H1 (cell line): ENCODE data around the gene REC8. TPM values are rescaled to one million over a fixed set of nuclear protein-coding genes. Genes with fewer than 3 reads are reported as not detected.

Source experiments
- CTCF ChIA-PET: fragments of 300-600 bp; sonication (Branson Sonifier 250); formaldehyde crosslinking; loops from one replicate; lab custom pipeline; 2021; ENCODE audit not compliant: partially characterized antibody; lab: Charles Lee
- POLR2A ChIA-PET: fragments of 300-600 bp; sonication (Branson Sonifier 250); formaldehyde crosslinking; loops from one replicate; lab custom pipeline; 2021; ENCODE audit warnings: inconsistent platforms; ENCODE audit not compliant: partially characterized antibody; lab: Charles Lee
- DNase-seq, 2 experiments: peaks; one replicate each; pipeline versions ENCODE4 v3.0.0 to v3.0.0-alpha.2; 2010 to 2022; ENCODE audit warnings: low spot score in 2 of 2, low read depth in 1 of 2, mixed read lengths in 1 of 2
- FAIRE-seq: peaks from 2 replicates; lab custom pipeline; 2011; peaks lifted over from hg19 to GRCh38; lab: Jason Lieb, UNC
- H2AFZ ChIP-seq: 2 replicates; pipeline ENCODE4 v1.8.1; 2012; ENCODE audit warnings: low read length, inconsistent platforms
- H2AK5ac ChIP-seq: 2 replicates; pipeline ENCODE4 v1.6.1; 2013; ENCODE audit warnings: low read depth, low read length
- H2BK120ac ChIP-seq: replicated peaks from 2 replicates; pipeline ENCODE3; 2013; ENCODE audit warnings: low read depth, low read length, inconsistent platforms
- H2BK12ac ChIP-seq: 2 replicates; pipeline ENCODE4 v1.6.1; 2013; ENCODE audit warnings: low read depth, low read length
- H2BK15ac ChIP-seq: 2 replicates; pipeline ENCODE4 v1.6.1; 2013; ENCODE audit warnings: low read length
- H2BK20ac ChIP-seq: 2 replicates; pipeline ENCODE4 v1.6.1; 2013; ENCODE audit warnings: low read length
- H2BK5ac ChIP-seq: 2 replicates; pipeline ENCODE4 v1.6.1; 2013; ENCODE audit warnings: low read depth, low read length
- H3K14ac ChIP-seq: 2 replicates; pipeline ENCODE4 v1.6.1; 2013; ENCODE audit warnings: inconsistent platforms; ENCODE audit not compliant: insufficient read length
- H3K18ac ChIP-seq: 2 replicates; pipeline ENCODE4 v1.6.1; 2013; ENCODE audit warnings: low read length; ENCODE audit errors: extremely low read depth
- H3K23ac ChIP-seq: 2 replicates; pipeline ENCODE4 v1.6.1; 2013; ENCODE audit warnings: inconsistent platforms; ENCODE audit not compliant: insufficient read length
- H3K23me2 ChIP-seq: 2 replicates; pipeline ENCODE4 v1.6.1; 2013; ENCODE audit warnings: low read depth, low read length
- H3K27ac ChIP-seq: 2 replicates; pipeline ENCODE4 v1.6.1; 2011; ENCODE audit warnings: low read depth, low read length, inconsistent platforms
- H3K27me3 ChIP-seq, 4 experiments: replicated peaks in 1 of 4; 1 replicate in 1 of 4; 2 replicates in 3 of 4; pipeline versions ENCODE4 v1.6.1 to v1.8.1; 2011 to 2013; ENCODE audit warnings: low read length in 3 of 4, mild to moderate bottlenecking in 3 of 4, inconsistent platforms in 2 of 4, mixed read lengths in 2 of 4, moderate library complexity in 1 of 4; ENCODE audit not compliant: control insufficient read depth in 3 of 4, insufficient read depth in 3 of 4; ENCODE audit errors: extremely low read depth in 1 of 4
- H3K36me3 ChIP-seq, 4 experiments: 2 replicates each; pipeline versions ENCODE4 v1.6.1 to v1.8.1; 2011 to 2013; ENCODE audit warnings: mild to moderate bottlenecking in 4 of 4, low read length in 3 of 4, moderate library complexity in 2 of 4, control low read depth in 1 of 4, inconsistent platforms in 1 of 4; ENCODE audit not compliant: insufficient read depth in 4 of 4, control insufficient read depth in 2 of 4
- H3K4ac ChIP-seq: replicated peaks from 2 replicates; pipeline ENCODE3; 2013; ENCODE audit warnings: low read length, low read depth, mixed read lengths, inconsistent platforms; ENCODE audit not compliant: insufficient read length
- H3K4me1 ChIP-seq, 4 experiments: replicated peaks in 1 of 4; 1 replicate in 1 of 4; 2 replicates in 3 of 4; pipeline versions ENCODE4 v1.6.1 to v1.8.1; 2011 to 2013; ENCODE audit warnings: low read length in 3 of 4, inconsistent platforms in 2 of 4, mixed read lengths in 1 of 4; ENCODE audit not compliant: insufficient read depth in 4 of 4, control insufficient read depth in 3 of 4
- H3K4me2 ChIP-seq, 2 experiments: 2 replicates each; pipeline versions ENCODE4 v1.6.1 to v1.8.1; 2011 to 2013; ENCODE audit warnings: low read depth in 2 of 2, low read length in 2 of 2, control low read depth in 1 of 2, inconsistent platforms in 1 of 2, mild to moderate bottlenecking in 1 of 2; ENCODE audit not compliant: insufficient read depth in 1 of 2
- H3K4me3 ChIP-seq, 4 experiments: fragments of 200-600, 300-600 bp in 1 of 4; sonication (generic), shearing (Covaris generic), sonication (Bioruptor Twin) in 1 of 4; 2 replicates each; pipeline versions ENCODE4 v1.5.1 to v1.8.1; 2011 to 2016; ENCODE audit warnings: low read length in 4 of 4, low read depth in 3 of 4, control low read depth in 2 of 4, inconsistent platforms in 2 of 4, mild to moderate bottlenecking in 2 of 4, mixed read lengths in 1 of 4, moderate library complexity in 1 of 4; ENCODE audit not compliant: insufficient read depth in 2 of 4; ENCODE audit errors: extremely low read depth in 1 of 4
- H3K56ac ChIP-seq: replicated peaks from 2 replicates; pipeline ENCODE3; 2013; ENCODE audit warnings: low read depth, mild to moderate bottlenecking, mixed read lengths, low read length, inconsistent platforms; ENCODE audit not compliant: insufficient read length
- H3K79me1 ChIP-seq: 2 replicates; pipeline ENCODE4 v1.6.1; 2013; ENCODE audit warnings: low read depth, low read length, control low read depth
- H3K79me2 ChIP-seq, 2 experiments: 2 replicates each; pipeline versions ENCODE4 v1.6.1 to v1.8.1; 2012 to 2013; ENCODE audit warnings: low read length in 2 of 2, mild to moderate bottlenecking in 2 of 2, inconsistent platforms in 1 of 2; ENCODE audit not compliant: insufficient read depth in 2 of 2, control insufficient read depth in 1 of 2
- H3K9ac ChIP-seq, 4 experiments: replicated peaks in 1 of 4; 1 replicate in 1 of 4; 2 replicates in 3 of 4; pipeline versions ENCODE4 v1.6.1 to v1.8.1; 2011 to 2013; ENCODE audit warnings: low read depth in 3 of 4, low read length in 3 of 4, control low read depth in 2 of 4, mild to moderate bottlenecking in 2 of 4, moderate library complexity in 2 of 4, inconsistent platforms in 1 of 4; ENCODE audit errors: extremely low read depth in 1 of 4
- H3K9me3 ChIP-seq, 2 experiments: 2 replicates each; pipeline versions ENCODE4 v1.6.1 to v1.8.1; 2012 to 2013; ENCODE audit warnings: mild to moderate bottlenecking in 2 of 2, moderate library complexity in 2 of 2, control low read depth in 1 of 2, inconsistent platforms in 1 of 2, low read depth in 1 of 2, low read length in 1 of 2, mixed read lengths in 1 of 2; ENCODE audit not compliant: insufficient read depth in 2 of 2
- H4K20me1 ChIP-seq, 2 experiments: replicated peaks in 1 of 2; 2 replicates each; pipeline versions ENCODE3 to v1.8.1; 2011 to 2013; ENCODE audit warnings: inconsistent platforms in 2 of 2, low read length in 2 of 2, mild to moderate bottlenecking in 1 of 2; ENCODE audit not compliant: insufficient read depth in 2 of 2, control insufficient read depth in 1 of 2
- H4K5ac ChIP-seq: 2 replicates; pipeline ENCODE4 v1.6.1; 2013; ENCODE audit warnings: low read length, low read depth, mixed read lengths, inconsistent platforms; ENCODE audit not compliant: insufficient read length
- H4K8ac ChIP-seq: 2 replicates; pipeline ENCODE4 v1.8.0; 2013; ENCODE audit warnings: mild to moderate bottlenecking, moderate library complexity, low read length, inconsistent platforms; ENCODE audit not compliant: insufficient read depth; ENCODE audit errors: extremely low read depth
- H4K91ac ChIP-seq: replicated peaks from 2 replicates; pipeline ENCODE3; 2013; ENCODE audit warnings: low read length, mixed read lengths, inconsistent platforms; ENCODE audit not compliant: insufficient read length
- BRCA1 ChIP-seq: IDR thresholded peaks from 2 replicates; pipeline ENCODE4 v1.6.1; 2012; ENCODE audit warnings: low read depth, low read length, improper control_type of control experiment
- CHD1 ChIP-seq: IDR thresholded peaks from 2 replicates; pipeline ENCODE4 v1.6.1; 2012; ENCODE audit warnings: low read depth, low read length, improper control_type of control experiment
- CHD2 ChIP-seq: IDR thresholded peaks from 2 replicates; pipeline ENCODE4 v1.6.1; 2012; ENCODE audit warnings: low read length, improper control_type of control experiment
- GTF2F1 ChIP-seq: IDR thresholded peaks from 2 replicates; pipeline ENCODE4 v1.6.1; 2012; ENCODE audit warnings: low read depth, low read length, improper control_type of control experiment, borderline replicate concordance
- HDAC6 ChIP-seq: IDR thresholded peaks from one replicate; pipeline ENCODE4 v1.7.1; 2012; ENCODE audit warnings: low read depth, mild to moderate bottlenecking, inconsistent platforms, low read length, moderate library complexity
- JUND ChIP-seq: IDR thresholded peaks from 2 replicates; pipeline ENCODE4 v1.6.1; 2011; ENCODE audit warnings: mild to moderate bottlenecking, improper control_type of control experiment, low read length
- KDM5A ChIP-seq: fragments of 200-600 bp; IDR thresholded peaks from 2 replicates; pipeline ENCODE4 v1.7.1; 2012; ENCODE audit warnings: mild to moderate bottlenecking, low read length, inconsistent platforms, mixed read lengths
- MAX ChIP-seq: IDR thresholded peaks from 2 replicates; pipeline ENCODE4 v1.6.1; 2012; ENCODE audit warnings: inconsistent platforms
- NRF1 ChIP-seq: IDR thresholded peaks from 2 replicates; pipeline ENCODE4 v1.6.1; 2011; ENCODE audit warnings: mild to moderate bottlenecking, low read depth, low read length, improper control_type of control experiment
- SAP30 ChIP-seq: fragments of 300-600 bp; sonication (generic); IDR thresholded peaks from 2 replicates; pipeline ENCODE4 v1.7.1; 2012; ENCODE audit warnings: low read length, moderate library complexity, mild to moderate bottlenecking, inconsistent platforms; ENCODE audit not compliant: insufficient read depth, insufficient replicate concordance
- SIRT6 ChIP-seq: IDR thresholded peaks from one replicate; pipeline ENCODE4 v1.7.1; 2012; ENCODE audit warnings: low read length, inconsistent platforms
- SP4 ChIP-seq: IDR thresholded peaks from 2 replicates; pipeline ENCODE4 v1.6.1; 2012; ENCODE audit warnings: low read length, inconsistent platforms
- TBP ChIP-seq: IDR thresholded peaks from 2 replicates; pipeline ENCODE4 v1.6.1; 2011; ENCODE audit warnings: low read depth, low read length, improper control_type of control experiment
- WGBS, 2 experiments: shearing (Covaris generic) in 1 of 2; methylation state at CpG; one replicate each; pipeline versions ENCODE4 v1.1.6 to v1.1.7; 2013 to 2015; ENCODE audit warnings: low lambda C conversion rate in 2 of 2, mixed read lengths in 2 of 2, inconsistent platforms in 1 of 2, low coverage in 1 of 2, missing lambda C conversion rate in 1 of 2; ENCODE audit not compliant: insufficient replicate concordance in 2 of 2, insufficient coverage in 1 of 2, insufficient read length in 1 of 2; ENCODE audit errors: extremely low coverage in 1 of 2, missing lambda C conversion rate in 1 of 2; 5-methylcytosine and 5-hydroxymethylcytosine counted together
- polyA plus RNA-seq, 7 experiments: library from polyadenylated mRNA; depleted of rRNA in 3 of 7; stranded (reverse) in 5 of 7; unstranded in 2 of 7; fragments of >200 nt in 5 of 7; fragments of 200-250 nt in 2 of 7; gene quantifications; 1 replicate in 5 of 7; 2 replicates in 1 of 7; 4 replicates in 1 of 7; pipeline versions ENCODE4 v1.2.1 to v1.2.3, GENCODE V29; 2011 to 2013; ENCODE audit warnings: missing spikeins in 2 of 7, mixed read lengths in 2 of 7
- total RNA-seq: library from RNA; stranded (reverse); fragmentation: NEBNext Ultra II Directional; extraction: Animal tissue kit (Norgen Biotek cat#: 25700); gene quantifications from 2 replicates; pipeline ENCODE4 v1.2.1, GENCODE V29; 2021

The REC8 gene
- total and polyA plus RNA-seq, 2 of the 8 experiments (the other 6 are each of a cell fraction or from before 2014, with no cell fraction given) = 9.8 to 28.5 TPM

- Histone ChIP-seq H2BK120ac (no peak overlapping the region), H4K91ac (no peak overlapping the region), H3K79me1 (no peaks in the 10 kb centered on the region), H2AFZ (no peak overlapping the region), H3K23ac (no peak overlapping the region), H3K23me2 (peaks cover 2% of the 10 kb centered on the region; the same call in 1 of the 2 replicates), H3K27ac (no peak overlapping the region), H3K4ac (no peak overlapping the region), H2AK5ac (no peak overlapping the region), H2BK12ac (no peak overlapping the region), H4K20me1 (peaks cover 2 to 15% of the 10 kb centered on the region in 2 experiments), H3K4me1 (peaks cover 0 to 8% (median 6%) of the 10 kb centered on the region in 4 experiments; a peak in 4 of 7 replicates), H4K8ac (no peak overlapping the region), H3K79me2 (no peaks in the 10 kb centered on the region), H3K27me3 (no peaks in the 10 kb centered on the region), H3K4me2 (no peak overlapping the region), H3K14ac (no peak overlapping the region), H3K56ac (no peak overlapping the region), H3K36me3 (peaks cover 14 to 36% (median 32%) of the 10 kb centered on the region in 4 experiments), H2BK15ac (no peak overlapping the region), H3K4me3 (no peak overlapping the region), H2BK20ac (no peak overlapping the region), H3K9ac (no peak overlapping the region), H3K18ac (no peak overlapping the region), H3K9me3 (no peaks in the 10 kb centered on the region), H2BK5ac (no peak overlapping the region), H4K5ac (no peak overlapping the region)
- DNase-seq (no peak), FAIRE-seq (no peak)
- ChIA-PET CTCF (interaction anchor here (0.9 to 1.1 kb wide), 4 partner anchors 16 to 125 kb away, joined by 3 to 4 read pairs (median 3); partner anchors contain the start of gene IRF9), POLR2A (interaction anchor here (0.9 to 10.7 kb wide), 13 partner anchors 8 to 574 kb away, joined by 3 to 158 read pairs (median 5); partner anchors contain the start of genes IPO4, IRF9 and PSME2)
- 92% methylated on average over 10 of the region's 12 CpGs; no CpG with 5 or more reads in 1 of the 2 experiments for WGBS, 2 experiments
- TF ChIP-seq SAP30 (no peak), KDM5A (no peak), JUND (no peak), NRF1 (no peak), BRCA1 (no peak), GTF2F1 (no peak), MAX (no peak), HDAC6 (no peak), SIRT6 (no peak), CHD2 (no peak), CHD1 (no peak), SP4 (no peak), TBP (no peak)
Measured at GRCh38 chr14:24177041-24177825, 5.4 kb downstream of the REC8 start.
